Sigmoid colon (tissue), 7 donors: ENCODE results near the gene TPO. TPM values are rescaled to one million over a fixed set of nuclear protein-coding genes. Genes with fewer than 3 reads are reported as not detected.

ENCODE experiments used
- DNase-seq: peaks from one replicate; pipeline ENCODE4 v3.0.0-alpha.2; 2019
- H3K27ac ChIP-seq, 4 donors: fragments of 200-600 bp; sonication (generic); one replicate each; pipeline ENCODE4 v1.5.1; 2016 to 2019; ENCODE audit warnings: mild to moderate bottlenecking in 1 of 4
- H3K27me3 ChIP-seq, 3 donors: fragments of 200-600 bp; sonication (generic); one replicate each; pipeline ENCODE4 v1.5.1; 2019; ENCODE audit warnings: mild to moderate bottlenecking in 1 of 3
- H3K36me3 ChIP-seq, 4 donors: fragments of 200-600 bp; sonication (generic); one replicate each; pipeline ENCODE4 v1.5.1; 2016 to 2019
- H3K4me1 ChIP-seq, 4 donors: fragments of 200-600 bp; sonication (generic); one replicate each; pipeline ENCODE4 v1.5.1; 2017 to 2019
- H3K4me3 ChIP-seq, 4 donors: fragments of 200-600 bp; sonication (generic); one replicate each; pipeline ENCODE4 v1.5.1; 2017 to 2019; ENCODE audit warnings: mild to moderate bottlenecking in 2 of 4, moderate library complexity in 1 of 4
- H3K9me3 ChIP-seq, 4 donors: fragments of 200-600 bp in 3 of 4; sonication (generic) in 3 of 4; one replicate each; pipeline versions ENCODE4 v1.5.1 to v1.6.1; 2013 to 2019
- CTCF ChIP-seq, 4 experiments: fragments of 450-650 bp in 3 of 4; fragments of 200-600 bp in 1 of 4; IDR thresholded peaks; one replicate each; pipeline ENCODE4 v1.5.1; 2016 to 2019; ENCODE audit warnings: antibody characterized with exemption in 4 of 4, mild to moderate bottlenecking in 3 of 4, moderate library complexity in 2 of 4
- EP300 ChIP-seq, 4 donors: sonication (generic); formaldehyde crosslinking; IDR thresholded peaks; one replicate each; pipeline ENCODE4 v1.6.1; 2017; ENCODE audit warnings: antibody characterized with exemption in 4 of 4
- POLR2A ChIP-seq, 2 donors: fragments of 450-650 bp; IDR thresholded peaks; one replicate each; pipeline ENCODE4 v1.6.1; 2016; ENCODE audit warnings: antibody characterized with exemption in 2 of 2, mild to moderate bottlenecking in 2 of 2, moderate library complexity in 2 of 2
- POLR2AphosphoS5 ChIP-seq, 4 donors: sonication (generic); formaldehyde crosslinking; IDR thresholded peaks; one replicate each; pipeline ENCODE4 v1.6.1; 2017; ENCODE audit warnings: antibody characterized with exemption in 4 of 4
- WGBS, 2 donors: extraction: QIAGEN DNeasy Blood & Tissue Kit; methylation state at CpG; one replicate each; pipeline ENCODE4 v1.1.7; 2013; 5-methylcytosine and 5-hydroxymethylcytosine counted together
- intact Hi-C: fragments of 100-400 bp; cut with DNase I; formaldehyde crosslinking; loops from one replicate; pipeline ENCODE4 v1.15.1; 2023
- polyA plus RNA-seq, 3 donors: library from polyadenylated mRNA; stranded (reverse); fragments of 200-250 nt; gene quantifications; one replicate each; pipeline ENCODE4 v1.2.3, GENCODE V29; 2013
- total RNA-seq, 4 donors: library from RNA; depleted of rRNA; stranded (reverse); fragments of >200 nt; gene quantifications; one replicate each; pipeline ENCODE4 v1.1.0, GENCODE V29; 2016
- donor health status: healthy with polysubstance abuse.
- donor health status: Bipolar disorder and iron deficiency.
- donor health status: healthy.

TPO gene
- total and polyA plus RNA-seq, 7 donors, result 0.60 to 18.8 (median 3.5) TPM

- H3K27me3 ChIP-seq, result peaks cover 0 to 3% (median 0%) of the 10 kb centered on the region in 3 donors
- intact Hi-C loops, result no loop called here
- H3K36me3 ChIP-seq, result no peaks in the 10 kb centered on the region
- no peaks in the 10 kb centered on the region for H3K4me1 ChIP-seq
- no peaks in the 10 kb centered on the region for H3K9me3 ChIP-seq
- DNase-seq, result no peak
- H3K4me3 ChIP-seq, result no peak overlapping the region
- TF ChIP-seq POLR2AphosphoS5 (IDR thresholded peaks at IDR 0.05), result no peak
- no peak for TF ChIP-seq EP300 (IDR thresholded peaks at IDR 0.05)
- TF ChIP-seq CTCF (IDR thresholded peaks at IDR 0.05), result no peak
- TF ChIP-seq POLR2A (IDR thresholded peaks at IDR 0.05), result no peak
- 88% methylated on average over 2 of the region's 2 CpGs for WGBS, 2 donors
- H3K27ac ChIP-seq, result no peak overlapping the region
Observed at GRCh38 chr2:1432726-1433125, 19.5 kb downstream of the TPO start.

- Histone ChIP-seq H3K4me3 (no peak overlapping the region), H3K27me3 (no peaks in the 10 kb centered on the region), H3K4me1 (no peaks in the 10 kb centered on the region), H3K36me3 (no peaks in the 10 kb centered on the region), H3K9me3 (no peaks in the 10 kb centered on the region), H3K27ac (no peak overlapping the region)
- TF ChIP-seq EP300 (IDR thresholded peaks at IDR 0.05) (no peak), POLR2A (IDR thresholded peaks at IDR 0.05) (no peak), POLR2AphosphoS5 (IDR thresholded peaks at IDR 0.05) (no peak), CTCF (IDR thresholded peaks at IDR 0.05) (no peak)
- DNase-seq, result no peak
- 89 to 91% methylated on average over 9 of the region's 9 CpGs for WGBS, 2 donors
- intact Hi-C loops, result no loop called here
Observed at GRCh38 chr2:1436369-1436768, 23.1 kb downstream of the TPO start.

GRCh38 chr2:1437101-1437500, 23.8 kb downstream of the TPO start:
- no peak overlapping the region for H3K4me3 ChIP-seq
- TF ChIP-seq EP300 (IDR thresholded peaks at IDR 0.05) (no peak), POLR2AphosphoS5 (IDR thresholded peaks at IDR 0.05) (no peak), CTCF (IDR thresholded peaks at IDR 0.05) (no peak), POLR2A (IDR thresholded peaks at IDR 0.05) (no peak)
- 82 to 90% methylated on average over 11 of the region's 11 CpGs for WGBS, 2 donors
- no peak overlapping the region for H3K27ac ChIP-seq
- H3K9me3 ChIP-seq, result no peaks in the 10 kb centered on the region
- no peaks in the 10 kb centered on the region for H3K27me3 ChIP-seq
- DNase-seq, result no peak
- H3K36me3 ChIP-seq, result no peaks in the 10 kb centered on the region
- no peaks in the 10 kb centered on the region for H3K4me1 ChIP-seq
- intact Hi-C loops, result no loop called here

- Histone ChIP-seq H3K27ac (no peak overlapping the region), H3K4me1 (no peaks in the 10 kb centered on the region), H3K4me3 (no peak overlapping the region), H3K36me3 (no peaks in the 10 kb centered on the region), H3K27me3 (no peaks in the 10 kb centered on the region), H3K9me3 (no peaks in the 10 kb centered on the region)
- DNase-seq, result no peak
- TF ChIP-seq EP300 (IDR thresholded peaks at IDR 0.05) (no peak), POLR2A (IDR thresholded peaks at IDR 0.05) (no peak), CTCF (IDR thresholded peaks at IDR 0.05) (no peak), POLR2AphosphoS5 (IDR thresholded peaks at IDR 0.05) (no peak)
- intact Hi-C loops, result no loop called here
- 83 to 90% methylated on average over 4 of the region's 4 CpGs for WGBS, 2 donors
Observed at GRCh38 chr2:1437537-1437936, 24.3 kb downstream of the TPO start.

- H3K27ac ChIP-seq, result no peak overlapping the region
Observed at GRCh38 chr2:1438972-1439371, 25.7 kb downstream of the TPO start.

More at GRCh38 chr2:1438972-1439371, 25.7 kb downstream of the TPO start:
- Histone ChIP-seq H3K4me3 (no peak overlapping the region), H3K4me1 (no peaks in the 10 kb centered on the region), H3K36me3 (no peaks in the 10 kb centered on the region), H3K9me3 (no peaks in the 10 kb centered on the region), H3K27me3 (no peaks in the 10 kb centered on the region)
- DNase-seq, result no peak
- intact Hi-C loops, result no loop called here
- WGBS, 2 donors, result 69 to 75% methylated on average over 6 of the region's 6 CpGs
- TF ChIP-seq CTCF (IDR thresholded peaks at IDR 0.05), result no peak
